Measurements from ENCODE around the gene PRELID2.

The PRELID2 gene

GRCh38 chr5:145854651-145855258, 19.6 kb upstream of the PRELID2 start:
- in situ Hi-C loops (cut with HindIII; ENCODE audit: low sequenced_read_pairs): no loop called here
- no peak overlapping the region for H3K4me3 ChIP-seq (ENCODE audit: low read depth, low read length)
- DNase-seq (ENCODE audit: low read depth): peak; percentile 66
- TF ChIP-seq CTCF (IDR thresholded peaks at IDR 0.05; ENCODE audit: low read depth, low read length, missing control alignments): no peak

GRCh38 chr5:145853781-145854376, 18.7 kb upstream of the PRELID2 start:
- in situ Hi-C loops (cut with HindIII; ENCODE audit: low sequenced_read_pairs): no loop called here
- H3K4me3 ChIP-seq (ENCODE audit: low read depth, low read length): no peak overlapping the region
- no peak for TF ChIP-seq CTCF (IDR thresholded peaks at IDR 0.05; ENCODE audit: low read depth, low read length, missing control alignments)
- DNase-seq (ENCODE audit: low read depth): no peak

GRCh38 chr5:145852990-145853389, 17.8 kb upstream of the PRELID2 start:
- TF ChIP-seq CTCF (IDR thresholded peaks at IDR 0.05; ENCODE audit: low read depth, low read length, missing control alignments): no peak
- no peak overlapping the region for H3K4me3 ChIP-seq (ENCODE audit: low read depth, low read length)
- DNase-seq (ENCODE audit: low read depth): no peak
- in situ Hi-C loops (cut with HindIII; ENCODE audit: low sequenced_read_pairs): no loop called here

GRCh38 chr5:145848854-145849253, 13.7 kb upstream of the PRELID2 start:
- DNase-seq (ENCODE audit: low read depth): no peak
- TF ChIP-seq CTCF (IDR thresholded peaks at IDR 0.05; ENCODE audit: low read depth, low read length, missing control alignments): no peak
- no peak overlapping the region for H3K4me3 ChIP-seq (ENCODE audit: low read depth, low read length)
- in situ Hi-C loops (cut with HindIII; ENCODE audit: low sequenced_read_pairs): no loop called here

DNA sequence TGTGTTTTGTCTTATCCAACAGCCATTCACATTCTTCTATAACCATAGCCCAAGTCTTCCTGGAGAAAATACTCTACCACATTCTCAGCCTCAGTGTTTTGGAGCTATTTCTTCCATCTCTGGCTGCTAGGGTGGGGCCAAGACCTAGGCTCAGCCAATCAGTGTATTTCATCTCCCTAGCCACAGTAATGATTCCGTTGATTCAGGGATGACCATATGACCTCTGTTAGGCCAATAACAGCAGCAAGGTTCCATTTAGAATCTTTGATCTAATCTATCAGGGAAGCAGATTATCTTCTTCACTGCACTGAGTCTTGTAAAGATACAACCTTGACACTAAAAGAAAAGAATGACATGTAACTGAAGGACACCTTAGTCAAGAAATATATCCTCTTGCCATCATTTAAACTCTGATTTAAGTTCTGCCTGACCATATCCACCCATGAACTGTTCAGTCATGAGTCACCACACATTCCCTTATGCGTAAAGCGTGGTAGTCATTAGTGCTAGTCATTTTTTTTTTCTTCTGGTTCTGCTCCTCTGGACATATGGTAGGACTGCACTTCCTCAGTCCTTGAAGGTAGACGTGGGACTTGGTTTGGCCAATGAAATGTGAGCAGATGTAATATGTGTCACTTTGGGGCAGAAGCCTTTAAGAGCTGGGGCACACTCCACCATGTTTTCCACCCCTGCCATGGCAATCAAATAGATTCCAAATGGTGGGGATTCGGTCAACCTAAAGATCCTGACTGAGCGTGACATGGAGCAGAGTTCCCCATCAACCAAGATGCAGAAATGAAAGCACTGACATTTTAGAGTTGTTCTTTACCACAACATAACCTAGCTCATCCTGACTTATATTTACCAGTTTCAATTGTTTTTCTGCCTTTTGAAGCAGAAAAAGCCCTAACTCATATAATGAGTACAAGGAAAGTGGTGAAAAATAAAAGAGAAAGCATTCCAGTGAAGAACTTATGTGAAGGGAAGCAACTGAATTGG, 12.7 kb upstream of the PRELID2 start:
- DNase-seq (ENCODE audit: low read depth): no peak
- no peak overlapping the region for H3K4me3 ChIP-seq (ENCODE audit: low read depth, low read length)
- in situ Hi-C loops (cut with HindIII; ENCODE audit: low sequenced_read_pairs): no loop called here
- no peak for TF ChIP-seq CTCF (IDR thresholded peaks at IDR 0.05; ENCODE audit: low read depth, low read length, missing control alignments)

DNA sequence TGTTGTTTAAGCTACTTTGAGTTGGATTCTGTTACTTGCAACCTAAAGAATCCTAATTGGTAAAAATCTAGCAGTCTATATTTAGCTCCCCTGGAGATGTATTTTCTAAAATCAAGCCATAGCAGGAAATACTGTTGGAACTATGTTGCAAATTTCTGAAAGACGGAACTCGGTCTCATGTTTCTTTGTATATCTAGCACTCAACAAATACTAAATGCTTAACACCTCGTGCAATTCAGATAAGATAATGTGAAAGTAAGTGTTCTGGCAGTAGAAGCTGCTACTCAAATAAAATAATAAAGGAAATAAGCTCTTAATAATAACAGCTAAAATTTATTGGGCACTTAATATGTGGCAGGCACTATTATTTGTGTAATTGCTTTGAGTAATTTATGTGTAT, 10.9 kb upstream of the PRELID2 start:
- no peak for DNase-seq (ENCODE audit: low read depth)
- in situ Hi-C loops (cut with HindIII; ENCODE audit: low sequenced_read_pairs): no loop called here
- H3K4me3 ChIP-seq (ENCODE audit: low read depth, low read length): no peak overlapping the region
- no peak for TF ChIP-seq CTCF (IDR thresholded peaks at IDR 0.05; ENCODE audit: low read depth, low read length, missing control alignments)

Measured in astrocyte of the cerebellum (primary cell).